22Rv1 (cell line): ENCODE measurements around the gene PIK3C2B.

Source experiments
- ZFX ChIP-seq: fragments of 450-650 bp; IDR thresholded peaks from 2 replicates; pipeline ENCODE4 v1.6.1; 2017; ENCODE audit warnings: antibody characterized with exemption, borderline replicate concordance
- TF ChIP-seq, protein P1 (sequence below): fragments of 450-650 bp; IDR thresholded peaks from 2 replicates; pipeline ENCODE4 v1.5.1; 2017; ENCODE audit warnings: mild to moderate bottlenecking

DNA sequence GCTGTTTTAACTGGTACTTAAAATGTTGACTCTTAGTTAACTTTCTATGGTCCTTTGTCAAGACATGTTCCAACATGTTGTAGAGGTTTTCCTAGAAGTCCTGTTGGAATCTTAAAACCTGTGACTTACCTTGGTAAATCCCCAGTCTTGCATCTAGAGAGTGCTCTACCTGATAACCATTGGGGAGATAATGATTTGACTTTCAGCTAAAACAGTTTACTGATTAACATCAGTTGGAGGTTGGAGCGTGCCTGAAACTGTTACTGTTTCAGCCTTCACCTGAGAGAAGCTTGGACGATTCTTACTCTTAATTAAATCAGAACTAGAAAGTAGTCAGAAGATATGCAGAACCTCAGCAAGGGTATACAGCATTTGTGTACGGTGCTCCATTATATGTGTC, 30.4 kb upstream of the PIK3C2B start:
- TF ChIP-seq, protein P1, sequence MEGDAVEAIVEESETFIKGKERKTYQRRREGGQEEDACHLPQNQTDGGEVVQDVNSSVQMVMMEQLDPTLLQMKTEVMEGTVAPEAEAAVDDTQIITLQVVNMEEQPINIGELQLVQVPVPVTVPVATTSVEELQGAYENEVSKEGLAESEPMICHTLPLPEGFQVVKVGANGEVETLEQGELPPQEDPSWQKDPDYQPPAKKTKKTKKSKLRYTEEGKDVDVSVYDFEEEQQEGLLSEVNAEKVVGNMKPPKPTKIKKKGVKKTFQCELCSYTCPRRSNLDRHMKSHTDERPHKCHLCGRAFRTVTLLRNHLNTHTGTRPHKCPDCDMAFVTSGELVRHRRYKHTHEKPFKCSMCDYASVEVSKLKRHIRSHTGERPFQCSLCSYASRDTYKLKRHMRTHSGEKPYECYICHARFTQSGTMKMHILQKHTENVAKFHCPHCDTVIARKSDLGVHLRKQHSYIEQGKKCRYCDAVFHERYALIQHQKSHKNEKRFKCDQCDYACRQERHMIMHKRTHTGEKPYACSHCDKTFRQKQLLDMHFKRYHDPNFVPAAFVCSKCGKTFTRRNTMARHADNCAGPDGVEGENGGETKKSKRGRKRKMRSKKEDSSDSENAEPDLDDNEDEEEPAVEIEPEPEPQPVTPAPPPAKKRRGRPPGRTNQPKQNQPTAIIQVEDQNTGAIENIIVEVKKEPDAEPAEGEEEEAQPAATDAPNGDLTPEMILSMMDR = no peak
- TF ChIP-seq ZFX = no peak
